Muscle of leg (tissue), 11 donors: ENCODE results near the gene RGS14. TPM values are rescaled to one million over a fixed set of nuclear protein-coding genes. Genes with fewer than 3 reads are reported as not detected.
"Not testable (repeated sequence)": the region's sequence is repeated elsewhere in the genome, so short reads cannot be mapped to it uniquely, and the experiment has no call there.

Experiments
- DNase-seq: peaks from one replicate; pipeline ENCODE4 v3.0.0; 2013
- H3K27ac ChIP-seq: one replicate; pipeline ENCODE4 v1.5.1; 2013; ENCODE audit warnings: mild to moderate bottlenecking, low read length, control low read depth
- H3K27me3 ChIP-seq: one replicate; pipeline ENCODE4 v1.6.1; 2013; ENCODE audit warnings: low read length; ENCODE audit not compliant: control insufficient read depth, insufficient read depth
- H3K36me3 ChIP-seq: one replicate; pipeline ENCODE4 v1.6.1; 2013; ENCODE audit warnings: low read length; ENCODE audit not compliant: control insufficient read depth, insufficient read depth
- H3K4me1 ChIP-seq: one replicate; pipeline ENCODE4 v1.6.1; 2013; ENCODE audit warnings: low read length; ENCODE audit not compliant: control insufficient read depth, insufficient read depth
- H3K4me3 ChIP-seq: one replicate; pipeline ENCODE4 v1.5.1; 2013; ENCODE audit warnings: low read length, control low read depth
- H3K9me3 ChIP-seq: replicated peaks from 2 replicates; pipeline ENCODE4 v1.6.1; 2013; ENCODE audit warnings: low read depth, low read length; ENCODE audit not compliant: control insufficient read depth
- WGBS: methylation state at CpG from one replicate; pipeline ENCODE4 v1.1.5; 2013; ENCODE audit warnings: missing lambda C conversion rate; ENCODE audit not compliant: insufficient coverage; 5-methylcytosine and 5-hydroxymethylcytosine counted together
- polyA plus RNA-seq, 8 donors: library from polyadenylated mRNA; unstranded; fragments of 120-200 nt; gene quantifications; one replicate each; pipeline versions ENCODE4 v1.2.1 to v1.2.3, GENCODE V29; 2013; ENCODE audit warnings: inconsistent platforms in 1 of 8, low replicate concordance in 1 of 8; ENCODE audit not compliant: insufficient read length in 8 of 8, insufficient read depth in 1 of 8
- total RNA-seq: library from RNA; stranded (reverse); fragments of 120-200 nt; gene quantifications from one replicate; pipeline ENCODE4 v1.2.4, GENCODE V29; 2013

RGS14 gene
- total and polyA plus RNA-seq, 9 donors = 10.4 to 17.2 (median 12.9) TPM

- 38% methylated on average over 1 of the region's 1 CpG for WGBS
- H3K27ac ChIP-seq = no peak overlapping the region
- peaks cover 6% of the 10 kb centered on the region for H3K27me3 ChIP-seq
- peaks cover 22% of the 10 kb centered on the region for H3K4me1 ChIP-seq
- H3K9me3 ChIP-seq = no peaks in the 10 kb centered on the region
- no peaks in the 10 kb centered on the region for H3K36me3 ChIP-seq
- no peak overlapping the region for H3K4me3 ChIP-seq
- no peak for DNase-seq
Measured at GRCh38 chr5:177355868-177356168, 1.9 kb upstream of the RGS14 start.

GRCh38 chr5:177356746-177357145 is 978 bp upstream of the RGS14 start:
- peaks cover 19% of the 10 kb centered on the region for H3K4me1 ChIP-seq
- no CpG with 5 or more reads among the region's 3 CpGs for WGBS
- H3K36me3 ChIP-seq = no peaks in the 10 kb centered on the region
- no peak for DNase-seq
- H3K4me3 ChIP-seq = no peak overlapping the region
- H3K27me3 ChIP-seq = peaks cover 6% of the 10 kb centered on the region
- no peaks in the 10 kb centered on the region for H3K9me3 ChIP-seq
- no peak overlapping the region for H3K27ac ChIP-seq

- WGBS = 74% methylated on average over 4 of the region's 5 CpGs
- H3K27ac ChIP-seq = no peak overlapping the region
- no peak overlapping the region for H3K4me3 ChIP-seq
Measured at GRCh38 chr5:177357146-177357458, 622 bp upstream of the RGS14 start.

GRCh38 chr5:177358370-177358819 is 671 bp downstream of the RGS14 start:
- peaks cover 10% of the 10 kb centered on the region for H3K27me3 ChIP-seq
- H3K4me3 ChIP-seq = peak overlapping the region; percentile 37
- 69% methylated on average over 4 of the region's 5 CpGs for WGBS
- peaks cover 22% of the 10 kb centered on the region for H3K4me1 ChIP-seq
- no peaks in the 10 kb centered on the region for H3K9me3 ChIP-seq
- DNase-seq = no peak
- H3K27ac ChIP-seq = peak overlapping the region; percentile 13
- no peaks in the 10 kb centered on the region for H3K36me3 ChIP-seq

More at GRCh38 chr5:177357146-177357458, 622 bp upstream of the RGS14 start:
- peaks cover 6% of the 10 kb centered on the region for H3K27me3 ChIP-seq
- no peaks in the 10 kb centered on the region for H3K9me3 ChIP-seq
- H3K4me1 ChIP-seq = peaks cover 17% of the 10 kb centered on the region
- no peaks in the 10 kb centered on the region for H3K36me3 ChIP-seq
- DNase-seq = no peak

- no peaks in the 10 kb centered on the region for H3K9me3 ChIP-seq
- WGBS = 79% methylated on average over 3 of the region's 6 CpGs
- H3K4me1 ChIP-seq = peaks cover 25% of the 10 kb centered on the region
- no peak for DNase-seq
- no peak overlapping the region for H3K4me3 ChIP-seq
- H3K27ac ChIP-seq = no peak overlapping the region
- no peaks in the 10 kb centered on the region for H3K36me3 ChIP-seq
- H3K27me3 ChIP-seq = peaks cover 13% of the 10 kb centered on the region
Measured at GRCh38 chr5:177359451-177359851, 1.7 kb downstream of the RGS14 start.

GRCh38 chr5:177359860-177360259 is 2.1 kb downstream of the RGS14 start:
- Histone ChIP-seq H3K9me3 (no peaks in the 10 kb centered on the region), H3K4me1 (peaks cover 25% of the 10 kb centered on the region), H3K36me3 (no peaks in the 10 kb centered on the region), H3K27ac (no peak overlapping the region), H3K4me3 (no peak overlapping the region), H3K27me3 (peaks cover 13% of the 10 kb centered on the region)
- no peak for DNase-seq
- 75% methylated on average over 3 of the region's 3 CpGs for WGBS

GRCh38 chr5:177360740-177361139 is 3.0 kb downstream of the RGS14 start:
- not testable (repeated sequence) for H3K36me3 ChIP-seq, H3K4me3 ChIP-seq, H3K27ac ChIP-seq, DNase-seq, H3K9me3 ChIP-seq
- WGBS = 86% methylated on average over 6 of the region's 7 CpGs
- Histone ChIP-seq H3K27me3 (peaks cover 13% of the 10 kb centered on the region), H3K4me1 (peaks cover 28% of the 10 kb centered on the region)

GRCh38 chr5:177361418-177362291 is 3.9 kb downstream of the RGS14 start:
- Histone ChIP-seq H3K27ac (no peak overlapping the region), H3K4me3 (no peak overlapping the region), H3K36me3 (no peaks in the 10 kb centered on the region), H3K9me3 (no peaks in the 10 kb centered on the region), H3K4me1 (peaks cover 37% of the 10 kb centered on the region), H3K27me3 (peaks cover 13% of the 10 kb centered on the region)
- 64% methylated on average over 4 of the region's 6 CpGs for WGBS
- no peak for DNase-seq

GRCh38 chr5:177362292-177362609 is 4.5 kb downstream of the RGS14 start:
- Histone ChIP-seq H3K36me3 (no peaks in the 10 kb centered on the region), H3K9me3 (no peaks in the 10 kb centered on the region), H3K4me3 (no peak overlapping the region), H3K4me1 (peaks cover 38% of the 10 kb centered on the region), H3K27ac (no peak overlapping the region), H3K27me3 (peaks cover 13% of the 10 kb centered on the region)
- peak; percentile 3 for DNase-seq
- WGBS = 46% methylated on average over 6 of the region's 8 CpGs

GRCh38 chr5:177362610-177363507 is 5.1 kb downstream of the RGS14 start:
- peak; percentile 62 for DNase-seq
- Histone ChIP-seq H3K4me1 (peaks cover 43% of the 10 kb centered on the region), H3K9me3 (no peaks in the 10 kb centered on the region), H3K27ac (no peak overlapping the region), H3K36me3 (no peaks in the 10 kb centered on the region), H3K4me3 (peak overlapping the region; percentile 35), H3K27me3 (peaks cover 11% of the 10 kb centered on the region)
- 7% methylated on average over 40 of the region's 59 CpGs for WGBS
